ENCODE data around the gene RND1.

RND1 gene

DNA sequence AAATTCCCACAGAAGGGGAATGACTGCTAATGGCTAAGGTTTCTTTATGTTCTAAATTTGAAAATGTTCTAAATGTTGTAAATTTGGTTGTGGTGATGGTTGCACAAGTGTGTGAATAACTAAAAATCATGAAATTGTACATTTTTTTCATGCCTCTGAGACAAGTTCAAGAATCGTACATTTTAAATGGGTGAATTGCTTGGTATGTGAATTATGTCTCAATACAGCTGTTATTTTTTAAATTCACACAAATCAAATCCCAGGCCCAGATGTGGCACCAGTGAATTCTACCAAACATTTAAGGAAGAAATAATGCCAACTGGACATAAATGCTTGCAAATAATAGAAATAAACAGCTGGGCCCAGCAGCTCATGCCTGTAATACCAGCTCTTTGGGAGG is 28.6 kb upstream of the RND1 start:
- no peak for DNase-seq
- H3K18ac ChIP-seq (ENCODE audit: low read depth in 1 of 2, low read length in 2 of 2), result no peak overlapping the region
- no peak overlapping the region for H2BK15ac ChIP-seq (ENCODE audit: low read depth, poor library complexity, severe bottlenecking)
- no peak overlapping the region for H2AK5ac ChIP-seq (ENCODE audit: low read length, severe bottlenecking)
- H3K4me3 ChIP-seq (ENCODE audit: insufficient read depth in 1 of 2, low read depth in 1 of 2, low read length in 2 of 2), result no peak overlapping the region
- H3K9me3 ChIP-seq (ENCODE audit: control insufficient read depth, low read length), result no peaks in the 10 kb centered on the region
- H3K27ac ChIP-seq (ENCODE audit: low read length, poor library complexity, severe bottlenecking), result no peak overlapping the region
- no CpG with 5 or more reads among the region's 1 CpG for WGBS
- peaks cover 5% of the 10 kb centered on the region for H3K4me1 ChIP-seq (ENCODE audit: control insufficient read depth, insufficient read depth, low read depth, low read length)
- no peaks in the 10 kb centered on the region for H3K79me1 ChIP-seq (replicated peaks; ENCODE audit: low read length, poor library complexity, severe bottlenecking)
- H2BK12ac ChIP-seq (ENCODE audit: low read length in 2 of 2), result no peak overlapping the region
- no peak overlapping the region for H4K8ac ChIP-seq (ENCODE audit: low read length)
- peaks cover 0 to 19% of the 10 kb centered on the region in 2 experiments for H3K27me3 ChIP-seq (ENCODE audit: control insufficient read depth in 1 of 2, insufficient read depth in 1 of 2, low read length in 2 of 2)
- no peak overlapping the region for H3K4ac ChIP-seq (ENCODE audit: low read depth in 1 of 2, low read length in 2 of 2)
- H3K4me2 ChIP-seq (ENCODE audit: low read length, poor library complexity, severe bottlenecking), result no peak overlapping the region
- no peak overlapping the region for H3K9ac ChIP-seq (ENCODE audit: low read length)
- H3K14ac ChIP-seq (ENCODE audit: low read length in 2 of 2), result no peak overlapping the region
- H2BK5ac ChIP-seq (ENCODE audit: low read depth, low read length, poor library complexity, severe bottlenecking), result no peak overlapping the region
- H2AFZ ChIP-seq (ENCODE audit: low read depth, low read length), result no peak overlapping the region
- no peaks in the 10 kb centered on the region for H3K36me3 ChIP-seq (ENCODE audit: control insufficient read depth in 1 of 2, insufficient read depth in 2 of 2, low read depth in 1 of 2, low read length in 2 of 2)
- H3K23ac ChIP-seq (ENCODE audit: low read length in 2 of 2), result no peak overlapping the region
- H2BK120ac ChIP-seq (ENCODE audit: low read depth, low read length), result no peak overlapping the region
- no peak overlapping the region for H4K91ac ChIP-seq (ENCODE audit: low read length)

DNA sequence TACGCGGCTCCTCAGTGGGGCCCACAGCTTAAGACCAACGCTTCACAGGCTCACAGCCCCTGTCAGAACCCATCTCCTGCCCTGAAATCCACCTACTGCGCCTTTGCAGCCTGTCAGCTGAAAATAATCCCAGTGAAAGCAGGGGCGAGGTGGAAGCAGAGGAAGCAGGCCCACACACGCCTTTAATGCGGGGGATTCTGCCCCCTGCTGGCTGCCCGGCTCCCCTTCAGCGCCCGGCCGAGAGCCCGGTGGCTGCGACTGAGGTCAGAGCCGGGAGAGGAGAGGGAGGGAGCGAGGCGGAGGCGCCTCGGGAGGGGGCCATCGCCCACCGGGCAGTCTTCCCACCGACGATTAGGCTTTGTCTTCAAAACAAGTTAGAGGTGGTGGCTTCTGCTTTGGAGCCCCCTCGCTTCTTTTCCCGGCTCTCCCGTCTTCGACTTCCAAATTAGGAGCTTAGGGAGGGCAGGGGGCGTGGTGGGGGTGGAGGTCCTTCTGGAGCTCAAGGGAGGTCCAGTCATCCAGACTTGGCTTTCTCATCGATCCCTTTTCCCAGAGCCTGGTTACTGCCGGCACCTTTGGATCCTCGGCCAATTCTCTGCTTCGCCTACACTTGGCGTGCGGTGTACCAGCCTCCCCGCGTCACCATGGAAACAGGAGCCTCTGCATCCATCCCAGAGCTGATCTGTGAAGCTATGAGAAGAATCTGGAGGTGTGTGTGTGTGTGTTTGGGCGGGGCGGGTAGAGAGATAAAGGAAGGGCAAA is 25.2 kb upstream of the RND1 start:
- Histone ChIP-seq H4K8ac (ENCODE audit: low read length) (peak overlapping the region; percentile 45), H3K4me3 (ENCODE audit: insufficient read depth in 1 of 2, low read depth in 1 of 2, low read length in 2 of 2) (peak overlapping the region in 1 of 2 experiments; percentile 67), H2BK12ac (ENCODE audit: low read length in 2 of 2) (no peak overlapping the region), H3K4me2 (ENCODE audit: low read length, poor library complexity, severe bottlenecking) (peak overlapping the region; percentile 80), H3K36me3 (ENCODE audit: control insufficient read depth in 1 of 2, insufficient read depth in 2 of 2, low read depth in 1 of 2, low read length in 2 of 2) (no peaks in the 10 kb centered on the region), H3K27ac (ENCODE audit: low read length, poor library complexity, severe bottlenecking) (no peak overlapping the region), H2AFZ (ENCODE audit: low read depth, low read length) (peak overlapping the region; percentile 65), H2AK5ac (ENCODE audit: low read length, severe bottlenecking) (no peak overlapping the region), H3K14ac (ENCODE audit: low read length in 2 of 2) (no peak overlapping the region), H3K9me3 (ENCODE audit: control insufficient read depth, low read length) (no peaks in the 10 kb centered on the region), H3K79me1 (replicated peaks; ENCODE audit: low read length, poor library complexity, severe bottlenecking) (no peaks in the 10 kb centered on the region), H3K23ac (ENCODE audit: low read length in 2 of 2) (no peak overlapping the region), H2BK5ac (ENCODE audit: low read depth, low read length, poor library complexity, severe bottlenecking) (no peak overlapping the region), H3K4me1 (ENCODE audit: control insufficient read depth, insufficient read depth, low read depth, low read length) (peaks cover 5% of the 10 kb centered on the region), H3K27me3 (ENCODE audit: control insufficient read depth in 1 of 2, insufficient read depth in 1 of 2, low read length in 2 of 2) (peaks cover 0 to 10% of the 10 kb centered on the region in 2 experiments), H3K18ac (ENCODE audit: low read depth in 1 of 2, low read length in 2 of 2) (no peak overlapping the region), H2BK120ac (ENCODE audit: low read depth, low read length) (no peak overlapping the region), H2BK15ac (ENCODE audit: low read depth, poor library complexity, severe bottlenecking) (no peak overlapping the region), H3K4ac (ENCODE audit: low read depth in 1 of 2, low read length in 2 of 2) (no peak overlapping the region), H3K9ac (ENCODE audit: low read length) (peak overlapping the region; percentile 84), H4K91ac (ENCODE audit: low read length) (no peak overlapping the region)
- peak; percentile 77 for DNase-seq
- WGBS, result 3% methylated on average over 34 of the region's 37 CpGs

DNA sequence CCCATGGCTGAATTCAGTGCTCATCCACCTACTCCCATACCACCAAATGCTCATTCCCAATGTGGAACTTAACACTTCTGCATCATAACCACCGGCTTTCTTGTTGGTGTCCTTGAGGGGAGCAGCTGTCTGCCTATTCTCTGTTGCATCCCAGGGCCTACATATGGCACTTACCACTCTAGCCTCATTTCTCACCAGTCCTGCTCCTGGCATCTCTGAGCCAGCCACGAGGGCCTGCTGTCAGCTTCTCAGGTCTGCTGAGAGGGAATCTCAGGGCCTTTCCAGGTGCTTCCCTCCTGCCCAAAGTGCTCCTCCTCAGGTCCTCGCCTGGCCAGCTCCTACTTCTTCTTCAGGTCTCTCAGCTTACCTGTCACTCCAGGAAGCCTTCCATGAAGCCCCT is 24.0 kb upstream of the RND1 start:
- no peak overlapping the region for H3K27ac ChIP-seq (ENCODE audit: low read length, poor library complexity, severe bottlenecking)
- DNase-seq, result no peak
- H2BK120ac ChIP-seq (ENCODE audit: low read depth, low read length), result no peak overlapping the region
- no peak overlapping the region for H3K14ac ChIP-seq (ENCODE audit: low read length in 2 of 2)
- H2BK5ac ChIP-seq (ENCODE audit: low read depth, low read length, poor library complexity, severe bottlenecking), result no peak overlapping the region
- H2AFZ ChIP-seq (ENCODE audit: low read depth, low read length), result no peak overlapping the region
- H3K9ac ChIP-seq (ENCODE audit: low read length), result no peak overlapping the region
- H3K9me3 ChIP-seq (ENCODE audit: control insufficient read depth, low read length), result no peaks in the 10 kb centered on the region
- WGBS, result 75% methylated on average over 3 of the region's 3 CpGs
- H3K18ac ChIP-seq (ENCODE audit: low read depth in 1 of 2, low read length in 2 of 2), result no peak overlapping the region
- no peak overlapping the region for H4K91ac ChIP-seq (ENCODE audit: low read length)
- H3K23ac ChIP-seq (ENCODE audit: low read length in 2 of 2), result no peak overlapping the region
- peaks cover 5% of the 10 kb centered on the region for H3K4me1 ChIP-seq (ENCODE audit: control insufficient read depth, insufficient read depth, low read depth, low read length)
- no peaks in the 10 kb centered on the region for H3K79me1 ChIP-seq (replicated peaks; ENCODE audit: low read length, poor library complexity, severe bottlenecking)
- no peaks in the 10 kb centered on the region for H3K36me3 ChIP-seq (ENCODE audit: control insufficient read depth in 1 of 2, insufficient read depth in 2 of 2, low read depth in 1 of 2, low read length in 2 of 2)
- H2AK5ac ChIP-seq (ENCODE audit: low read length, severe bottlenecking), result no peak overlapping the region
- peaks cover 0 to 10% of the 10 kb centered on the region in 2 experiments for H3K27me3 ChIP-seq (ENCODE audit: control insufficient read depth in 1 of 2, insufficient read depth in 1 of 2, low read length in 2 of 2)
- H3K4me3 ChIP-seq (ENCODE audit: insufficient read depth in 1 of 2, low read depth in 1 of 2, low read length in 2 of 2), result no peak overlapping the region
- no peak overlapping the region for H3K4ac ChIP-seq (ENCODE audit: low read depth in 1 of 2, low read length in 2 of 2)
- H2BK12ac ChIP-seq (ENCODE audit: low read length in 2 of 2), result no peak overlapping the region
- H2BK15ac ChIP-seq (ENCODE audit: low read depth, poor library complexity, severe bottlenecking), result no peak overlapping the region
- no peak overlapping the region for H3K4me2 ChIP-seq (ENCODE audit: low read length, poor library complexity, severe bottlenecking)
- H4K8ac ChIP-seq (ENCODE audit: low read length), result peak overlapping the region; percentile 28

DNA sequence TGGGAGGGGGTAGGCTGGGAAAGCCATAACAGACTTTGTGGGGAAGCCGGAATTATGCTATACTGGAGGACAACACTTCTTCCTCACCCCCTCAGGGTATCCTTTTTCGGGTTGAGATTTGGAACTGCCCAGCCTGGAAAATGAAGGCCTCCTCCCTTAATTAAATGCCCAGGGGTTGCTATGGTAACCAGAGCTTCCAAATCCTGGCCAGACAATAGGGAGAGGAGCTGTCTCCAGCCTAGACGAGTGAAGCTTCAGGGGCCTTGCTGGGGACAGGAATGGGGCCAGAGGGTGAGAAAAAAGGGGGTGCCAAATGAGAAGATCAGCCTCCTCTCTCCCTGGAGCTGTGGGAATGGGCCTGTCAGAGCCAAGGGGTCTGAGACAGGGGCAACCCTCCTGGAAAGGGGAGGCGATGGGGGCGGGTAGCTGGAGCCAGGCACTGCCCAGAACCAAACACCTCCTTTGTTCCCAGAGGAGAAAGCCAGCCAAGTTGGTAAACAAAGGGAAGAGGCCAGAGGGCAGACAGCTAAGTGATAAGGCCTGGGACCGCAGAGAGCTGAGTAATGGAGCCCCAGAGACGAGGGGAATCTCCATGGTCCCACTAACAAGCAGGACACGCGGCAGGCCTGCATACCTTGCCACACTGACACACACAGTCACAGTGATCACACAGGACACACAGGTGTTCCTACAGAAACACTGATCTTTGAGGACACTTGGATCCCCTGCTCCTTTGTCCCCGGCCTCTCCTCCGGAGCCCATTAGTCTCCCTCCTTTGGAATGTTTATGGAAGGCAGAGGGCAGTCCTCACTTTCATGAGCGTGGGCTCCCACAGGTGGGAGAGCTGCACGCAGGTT is 17.9 kb upstream of the RND1 start:
- peak; percentile 60 for DNase-seq

More for the DNA sequence above, 17.9 kb upstream of the RND1 start:
- no peaks in the 10 kb centered on the region for H3K9me3 ChIP-seq (ENCODE audit: control insufficient read depth, low read length)
- H3K4me2 ChIP-seq (ENCODE audit: low read length, poor library complexity, severe bottlenecking), result no peak overlapping the region
- peak overlapping the region in 1 of 2 experiments; percentile 86 for H3K14ac ChIP-seq (ENCODE audit: low read length in 2 of 2)
- H2BK5ac ChIP-seq (ENCODE audit: low read depth, low read length, poor library complexity, severe bottlenecking), result no peak overlapping the region
- H4K91ac ChIP-seq (ENCODE audit: low read length), result peak overlapping the region; percentile 65
- 55% methylated on average over 12 of the region's 13 CpGs for WGBS
- H3K4ac ChIP-seq (ENCODE audit: low read depth in 1 of 2, low read length in 2 of 2), result peak overlapping the region in 1 of 2 experiments; percentile 84
- no peak overlapping the region for H3K9ac ChIP-seq (ENCODE audit: low read length)
- no peaks in the 10 kb centered on the region for H3K36me3 ChIP-seq (ENCODE audit: control insufficient read depth in 1 of 2, insufficient read depth in 2 of 2, low read depth in 1 of 2, low read length in 2 of 2)
- no peak overlapping the region for H2BK15ac ChIP-seq (ENCODE audit: low read depth, poor library complexity, severe bottlenecking)
- H3K27me3 ChIP-seq (ENCODE audit: control insufficient read depth in 1 of 2, insufficient read depth in 1 of 2, low read length in 2 of 2), result peaks cover 35 to 54% of the 10 kb centered on the region in 2 experiments
- H3K4me3 ChIP-seq (ENCODE audit: insufficient read depth in 1 of 2, low read depth in 1 of 2, low read length in 2 of 2), result no peak overlapping the region
- peak overlapping the region; percentile 72 to 90 for H3K18ac ChIP-seq (ENCODE audit: low read depth in 1 of 2, low read length in 2 of 2)
- H2AFZ ChIP-seq (ENCODE audit: low read depth, low read length), result peak overlapping the region; percentile 67
- H2BK12ac ChIP-seq (ENCODE audit: low read length in 2 of 2), result peak overlapping the region; percentile 80 to 98
- no peak overlapping the region for H2AK5ac ChIP-seq (ENCODE audit: low read length, severe bottlenecking)
- no peak overlapping the region for H3K23ac ChIP-seq (ENCODE audit: low read length in 2 of 2)
- no peak overlapping the region for H3K27ac ChIP-seq (ENCODE audit: low read length, poor library complexity, severe bottlenecking)
- no peaks in the 10 kb centered on the region for H3K79me1 ChIP-seq (replicated peaks; ENCODE audit: low read length, poor library complexity, severe bottlenecking)
- peak overlapping the region; percentile 86 for H2BK120ac ChIP-seq (ENCODE audit: low read depth, low read length)
- H4K8ac ChIP-seq (ENCODE audit: low read length), result peak overlapping the region; percentile 45
- peaks cover 8% of the 10 kb centered on the region for H3K4me1 ChIP-seq (ENCODE audit: control insufficient read depth, insufficient read depth, low read depth, low read length)

Data from mesenchymal stem cell (in vitro differentiated cells and primary cell).